BLaER1 treated with 17β-estradiol and CSF1 and Interleukin-3, amounts not matched to agents 10 nM and 100 nM (cell line): ENCODE results near the gene GSDME.

ENCODE experiments used
- H3K27ac ChIP-seq, 11 experiments: shearing (Covaris generic); formaldehyde crosslinking; 2 replicates each; pipeline ENCODE4 v1.8.1; 2022
- H3K27me3 ChIP-seq, 11 experiments: shearing (Covaris generic); formaldehyde crosslinking; 2 replicates each; pipeline ENCODE4 v1.8.1; 2022
- H3K36me3 ChIP-seq, 11 experiments: shearing (Covaris generic); formaldehyde crosslinking; 2 replicates each; pipeline ENCODE4 v1.8.1; 2022
- H3K4me1 ChIP-seq, 10 experiments: shearing (Covaris generic); formaldehyde crosslinking; 2 replicates each; pipeline ENCODE4 v1.8.1; 2022
- H3K4me2 ChIP-seq, 11 experiments: shearing (Covaris generic); formaldehyde crosslinking; 2 replicates each; pipeline ENCODE4 v1.8.1; 2022
- H3K4me3 ChIP-seq, 10 experiments: shearing (Covaris generic); formaldehyde crosslinking; 2 replicates each; pipeline ENCODE4 v1.8.1; 2022
- H3K9ac ChIP-seq, 11 experiments: shearing (Covaris generic); formaldehyde crosslinking; 2 replicates each; pipeline ENCODE4 v1.8.1; 2022
- H3K9me3 ChIP-seq, 11 experiments: shearing (Covaris generic); formaldehyde crosslinking; replicated peaks in 1 of 11; 2 replicates each; pipeline ENCODE4 v1.8.1; 2022
- H4K20me1 ChIP-seq, 11 experiments: shearing (Covaris generic); formaldehyde crosslinking; 2 replicates each; pipeline ENCODE4 v1.8.1; 2022
- Cebpa-rat ChIP-seq, 11 experiments: shearing (Covaris generic); IDR thresholded peaks; 2 replicates each; pipeline ENCODE4 v1.8.1; 2022

Gene GSDME

DNA sequence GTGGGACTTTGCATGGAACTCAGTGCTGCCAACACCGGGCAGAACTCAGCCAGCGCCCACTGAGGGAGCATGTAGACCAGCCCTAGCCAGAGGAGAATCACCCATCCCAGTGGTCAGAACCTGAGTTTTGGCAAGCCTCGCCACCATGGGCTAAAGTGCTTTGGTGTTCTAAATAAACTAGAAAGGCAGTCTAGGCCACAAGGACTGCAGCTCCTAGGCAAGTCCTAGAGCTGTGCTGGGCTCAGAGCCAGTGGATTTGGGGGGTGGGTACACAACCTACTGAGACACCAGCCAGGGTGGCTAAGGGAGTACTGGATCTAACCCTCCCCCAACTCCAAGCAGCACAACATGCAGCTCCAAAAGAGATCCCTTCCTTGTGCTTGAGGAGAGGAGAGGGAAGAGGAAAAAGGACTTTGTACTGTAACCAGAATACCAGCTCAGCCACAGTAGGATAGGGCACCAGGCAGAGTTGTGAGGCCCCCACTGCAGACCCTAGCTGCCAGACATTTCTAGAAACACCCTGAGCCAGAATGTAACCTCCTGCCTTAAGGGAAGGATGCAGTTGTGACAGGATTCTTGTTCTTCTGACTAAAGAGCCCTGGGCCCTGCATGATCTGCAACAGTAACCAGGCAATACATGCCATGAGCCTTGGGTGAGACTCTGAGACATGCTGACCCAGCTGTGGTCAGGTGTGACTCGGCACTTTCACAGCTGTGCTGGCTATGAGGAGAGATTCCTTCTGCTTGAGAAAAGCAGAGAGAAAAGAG lies 24.4 kb downstream of the GSDME start:
- Histone ChIP-seq H3K4me3 (no peak overlapping the region), H3K27me3 (peaks cover 0 to 6% (median 0%) of the 10 kb centered on the region in 11 experiments; a peak in 6 of 22 replicates), H3K4me2 (no peak overlapping the region), H3K9ac (no peak overlapping the region), H3K9me3 (peaks cover 0 to 25% (median 7%) of the 10 kb centered on the region in 11 experiments; a peak in 15 of 22 replicates), H3K36me3 (no peaks in the 10 kb centered on the region), H3K27ac (peak overlapping the region in 1 of 11 experiments; percentile 36; a peak in 1 of 22 replicates), H3K4me1 (peaks cover 7 to 20% (median 17%) of the 10 kb centered on the region in 10 experiments; a peak in 18 of 20 replicates), H4K20me1 (no peaks in the 10 kb centered on the region)
- no peak for TF ChIP-seq Cebpa-rat (IDR thresholded peaks at IDR 0.05)

- Histone ChIP-seq H3K9me3 (peaks cover 0 to 13% (median 0%) of the 10 kb centered on the region in 11 experiments; a peak in 7 of 22 replicates), H3K4me1 (peaks cover 9 to 36% (median 32%) of the 10 kb centered on the region in 10 experiments; a peak in 18 of 20 replicates), H3K27me3 (peaks cover 0 to 13% (median 7%) of the 10 kb centered on the region in 11 experiments; a peak in 6 of 22 replicates), H4K20me1 (no peaks in the 10 kb centered on the region), H3K36me3 (no peaks in the 10 kb centered on the region), H3K9ac (no peak overlapping the region), H3K4me2 (no peak overlapping the region), H3K27ac (no peak overlapping the region), H3K4me3 (no peak overlapping the region)
- no peak for TF ChIP-seq Cebpa-rat (IDR thresholded peaks at IDR 0.05)
Measured at GRCh38 chr7:24731313-24731712, 26.0 kb downstream of the GSDME start.

DNA sequence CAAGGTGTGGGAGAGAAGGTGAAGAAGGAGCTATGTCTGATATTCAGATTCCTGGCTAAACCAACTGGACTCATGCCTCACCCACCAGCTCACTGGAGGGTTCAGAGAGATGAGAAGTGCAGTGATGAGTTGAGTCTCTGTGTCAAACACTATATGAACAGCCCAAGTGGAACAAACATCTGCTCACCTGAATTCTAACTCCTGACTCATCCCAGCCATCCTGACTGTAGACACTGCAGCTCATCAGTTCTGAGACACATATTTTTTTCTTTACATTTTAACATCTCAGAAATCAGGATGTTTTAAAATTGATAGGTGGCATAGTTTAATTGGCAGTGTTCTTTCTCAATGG lies 27.3 kb downstream of the GSDME start:
- Histone ChIP-seq H3K4me2 (peak overlapping the region in 2 of 11 experiments; percentile 61 to 67; a peak in 2 of 22 replicates), H3K27me3 (peaks cover 0 to 16% (median 7%) of the 10 kb centered on the region in 11 experiments; a peak in 8 of 22 replicates), H3K27ac (no peak overlapping the region), H3K9me3 (0 out of 22 replicates have a peak, but pooled peaks cover 0 to 1% (median 0%) of the 10 kb centered on the region in 11 experiments), H3K4me3 (no peak overlapping the region), H3K4me1 (peaks cover 9 to 46% (median 38%) of the 10 kb centered on the region in 10 experiments; a peak in 18 of 20 replicates), H3K36me3 (no peaks in the 10 kb centered on the region), H3K9ac (no peak overlapping the region), H4K20me1 (0 out of 22 replicates have a peak, but pooled peaks cover 0 to 4% (median 0%) of the 10 kb centered on the region in 11 experiments)
- TF ChIP-seq Cebpa-rat (IDR thresholded peaks at IDR 0.05) = no peak

DNA sequence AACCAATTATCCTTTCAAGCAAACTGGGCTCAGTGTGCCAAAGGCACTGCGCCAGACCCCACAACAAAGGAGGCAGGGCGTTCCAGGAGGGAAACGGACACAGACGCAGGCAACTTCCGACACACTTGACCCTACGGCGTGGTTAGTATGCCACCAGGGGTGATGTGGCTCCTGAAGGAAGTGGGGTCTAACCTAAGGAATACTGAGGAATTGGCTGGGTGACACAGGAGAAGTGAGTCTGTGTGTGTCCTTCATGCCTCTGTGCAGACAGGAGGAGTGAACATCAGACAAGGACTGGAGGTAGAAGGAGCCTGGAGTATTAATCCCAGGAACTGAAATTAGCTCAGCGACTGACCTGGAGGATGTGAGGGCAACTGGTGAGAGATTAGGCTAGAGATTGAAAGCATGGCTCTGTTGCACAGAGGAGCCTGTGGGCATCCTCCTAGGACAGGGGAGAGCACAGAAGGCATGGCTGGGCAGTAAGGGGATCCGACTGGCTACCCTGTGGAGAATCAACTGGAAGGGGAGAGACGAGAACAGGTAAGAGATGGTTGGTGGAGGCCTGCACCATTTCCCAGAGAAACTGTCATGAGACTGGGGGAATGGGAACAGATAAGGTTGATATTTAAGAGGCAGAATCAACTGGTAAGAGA lies 27.8 kb downstream of the GSDME start:
- Histone ChIP-seq H3K9ac (no peak overlapping the region), H3K27me3 (peaks cover 0 to 16% (median 9%) of the 10 kb centered on the region in 11 experiments; a peak in 8 of 22 replicates), H3K4me2 (peak overlapping the region in 8 of 11 experiments; percentile 61 to 74 (median 68); a peak in 15 of 22 replicates), H3K36me3 (no peaks in the 10 kb centered on the region), H3K9me3 (no peaks in the 10 kb centered on the region), H3K4me3 (no peak overlapping the region), H4K20me1 (0 out of 22 replicates have a peak, but pooled peaks cover 0 to 4% (median 0%) of the 10 kb centered on the region in 11 experiments), H3K4me1 (peaks cover 9 to 49% (median 38%) of the 10 kb centered on the region in 10 experiments; a peak in 18 of 20 replicates), H3K27ac (peak overlapping the region in 3 of 11 experiments; percentile 3 to 30 (median 24); a peak in 2 of 22 replicates)
- no peak for TF ChIP-seq Cebpa-rat (IDR thresholded peaks at IDR 0.05)

DNA sequence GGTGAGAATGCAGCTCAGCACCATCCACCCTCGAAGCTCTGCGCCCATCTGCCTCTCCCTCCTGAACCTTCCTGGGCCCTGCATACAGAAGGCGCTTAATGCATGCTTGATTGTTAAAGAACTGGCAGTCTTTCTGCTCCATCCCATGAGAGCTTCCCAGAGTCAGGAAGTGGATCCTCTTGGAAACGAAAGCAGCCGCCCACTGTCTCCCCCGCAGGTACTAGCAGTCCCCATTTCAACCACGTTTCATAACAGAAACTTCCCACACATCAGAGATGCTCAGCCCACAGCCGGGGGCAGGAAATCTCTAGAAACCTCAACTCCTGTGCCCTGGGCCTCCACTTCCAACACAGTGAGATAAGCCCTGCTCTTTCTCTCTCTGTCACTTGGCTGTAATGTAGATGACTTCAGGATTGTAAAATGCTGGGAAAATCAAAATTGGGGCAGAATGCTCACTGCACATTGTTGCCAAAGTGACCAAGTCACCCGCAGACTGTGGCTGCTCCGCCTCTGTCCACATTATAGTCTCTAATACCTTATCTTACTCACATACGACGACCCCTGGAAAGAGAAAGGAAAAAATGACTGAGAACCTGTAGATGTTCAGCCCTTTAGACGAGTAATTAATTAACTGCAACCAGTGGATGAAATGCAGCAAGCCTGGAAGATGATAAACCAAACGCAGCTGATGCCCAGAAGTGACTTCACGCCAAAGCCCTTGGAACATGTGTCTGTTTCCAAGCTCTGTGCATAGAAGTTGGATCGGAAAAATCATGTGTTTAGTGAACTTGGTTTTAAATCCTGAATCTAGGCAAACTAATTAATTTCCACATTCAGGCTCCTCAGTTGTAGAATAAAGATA lies 28.5 kb downstream of the GSDME start:
- Histone ChIP-seq H3K27me3 (peaks cover 0 to 16% (median 9%) of the 10 kb centered on the region in 11 experiments; a peak in 8 of 22 replicates), H3K9me3 (no peaks in the 10 kb centered on the region), H3K9ac (0 out of 22 replicates have a peak overlapping the region, but pooled peaks of 1 of the 11 experiments have one; percentile 29), H3K4me2 (peak overlapping the region in 10 of 11 experiments; percentile 10 to 74 (median 64); a peak in 19 of 22 replicates), H3K4me3 (no peak overlapping the region), H4K20me1 (0 out of 22 replicates have a peak, but pooled peaks cover 0 to 4% (median 0%) of the 10 kb centered on the region in 11 experiments), H3K27ac (peak overlapping the region in 3 of 11 experiments; percentile 3 to 30 (median 24); a peak in 2 of 22 replicates), H3K36me3 (no peaks in the 10 kb centered on the region), H3K4me1 (peaks cover 9 to 55% (median 38%) of the 10 kb centered on the region in 10 experiments; a peak in 18 of 20 replicates)
- TF ChIP-seq Cebpa-rat (IDR thresholded peaks at IDR 0.05) = no peak

DNA sequence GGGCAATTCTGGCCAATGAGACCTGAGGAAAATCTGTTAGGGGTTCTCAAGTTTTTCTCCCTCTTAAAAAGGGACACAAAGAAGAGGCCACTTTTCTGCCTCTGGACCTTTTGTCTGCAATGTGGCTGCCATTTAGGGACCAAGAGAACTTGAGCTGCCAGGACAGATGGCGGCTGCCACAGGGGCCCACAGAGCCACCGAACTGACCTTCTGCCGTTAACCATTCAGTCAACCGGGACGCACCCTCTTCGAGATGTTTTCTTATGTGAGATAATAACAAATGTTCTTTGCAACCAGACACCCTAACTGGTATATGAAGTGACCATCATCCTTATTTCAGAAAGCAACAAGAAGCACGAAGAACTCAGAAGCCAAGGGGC lies 29.2 kb downstream of the GSDME start:
- Histone ChIP-seq H3K9ac (no peak overlapping the region), H3K27me3 (peaks cover 0 to 22% (median 10%) of the 10 kb centered on the region in 11 experiments; a peak in 11 of 22 replicates), H3K4me2 (peak overlapping the region in 10 of 11 experiments; percentile 35 to 74 (median 64); a peak in 19 of 22 replicates), H3K36me3 (no peaks in the 10 kb centered on the region), H3K4me3 (no peak overlapping the region), H3K9me3 (no peaks in the 10 kb centered on the region), H3K4me1 (peaks cover 9 to 61% (median 42%) of the 10 kb centered on the region in 10 experiments; a peak in 18 of 20 replicates), H3K27ac (peak overlapping the region in 2 of 11 experiments; percentile 7 to 38; a peak in 2 of 22 replicates), H4K20me1 (peaks cover 0 to 4% (median 0%) of the 10 kb centered on the region in 11 experiments; a peak in 2 of 22 replicates)
- no peak for TF ChIP-seq Cebpa-rat (IDR thresholded peaks at IDR 0.05)

DNA sequence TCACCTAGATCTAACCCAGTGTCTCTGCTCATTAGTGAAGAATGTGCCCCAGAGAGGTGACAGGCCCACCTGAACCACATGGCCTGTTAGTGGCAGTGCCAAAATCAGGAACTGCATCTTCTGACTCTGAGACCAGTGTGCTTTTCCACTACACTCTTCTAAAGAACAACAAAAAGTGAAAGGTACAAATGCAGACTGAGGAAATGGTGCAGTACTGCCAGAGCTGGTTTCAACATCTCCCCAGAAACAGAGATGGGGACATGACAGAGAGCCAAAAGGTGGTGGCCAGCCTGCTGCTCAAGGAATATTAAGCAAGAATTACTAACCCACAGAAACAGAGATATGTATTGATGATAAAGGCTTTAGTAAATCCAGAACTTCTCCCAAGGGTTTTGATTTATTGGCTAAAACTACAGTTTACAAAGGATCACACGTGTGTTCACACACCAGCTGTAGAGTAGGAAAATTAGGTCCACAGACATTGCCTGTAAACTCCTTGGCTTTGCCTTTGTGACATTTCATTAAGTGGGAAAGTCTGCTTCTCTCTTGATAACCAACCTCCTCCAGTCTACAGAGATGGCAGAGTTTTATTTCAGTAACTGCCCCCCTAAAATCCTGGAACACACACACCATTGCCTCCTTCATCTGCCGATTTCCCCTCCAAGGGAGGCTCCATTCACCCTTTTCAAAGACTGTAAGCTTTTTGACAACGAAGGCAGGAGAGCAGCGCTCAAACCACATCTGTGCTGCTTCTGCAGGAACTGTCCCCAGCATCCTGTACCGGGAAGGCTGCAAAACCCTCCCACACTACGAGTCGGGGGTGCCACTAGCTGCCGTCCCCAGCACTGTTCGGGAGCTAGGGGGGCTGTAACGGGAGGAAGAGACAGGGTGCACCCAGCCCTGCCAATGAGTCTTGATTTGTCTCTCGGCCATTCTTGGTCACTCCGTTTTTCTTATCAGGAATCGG lies 29.8 kb downstream of the GSDME start:
- peaks cover 0 to 6% (median 0%) of the 10 kb centered on the region in 11 experiments; a peak in 3 of 22 replicates for H4K20me1 ChIP-seq
- peaks cover 9 to 68% (median 48%) of the 10 kb centered on the region in 10 experiments; a peak in 18 of 20 replicates for H3K4me1 ChIP-seq

More for the DNA sequence above, 29.8 kb downstream of the GSDME start:
- Histone ChIP-seq H3K9me3 (no peaks in the 10 kb centered on the region), H3K27ac (peak overlapping the region in 4 of 11 experiments; percentile 10 to 38 (median 25); a peak in 4 of 22 replicates), H3K27me3 (peaks cover 0 to 29% (median 15%) of the 10 kb centered on the region in 11 experiments; a peak in 16 of 22 replicates), H3K36me3 (no peaks in the 10 kb centered on the region), H3K4me3 (no peak overlapping the region), H3K4me2 (peak overlapping the region in 10 of 11 experiments; percentile 35 to 74 (median 64); a peak in 20 of 22 replicates), H3K9ac (peak overlapping the region in 2 of 11 experiments; percentile 7 to 29; a peak in 1 of 22 replicates)
- TF ChIP-seq Cebpa-rat (IDR thresholded peaks at IDR 0.05) = peak in 2 of 11 experiments; percentile 27 to 33; a peak in 2 of 22 replicates
